Keratinocyte (primary cell): Measurements from ENCODE around the gene THAP2. TPM values are rescaled to one million over a fixed set of nuclear protein-coding genes. Genes with fewer than 3 reads are reported as not detected.

Experiments used
- DNase-seq: peaks from one replicate; pipeline ENCODE4 v3.0.0-alpha.2; 2011; ENCODE audit warnings: low read depth, missing footprints, low spot score
- FAIRE-seq: peaks from 2 replicates; lab custom pipeline; 2011; peaks lifted over from hg19 to GRCh38; lab: Jason Lieb, UNC
- H2AFZ ChIP-seq: 2 replicates; pipeline ENCODE4 v1.6.0; 2012; ENCODE audit warnings: low read length, control low read depth, inconsistent platforms; ENCODE audit not compliant: control insufficient read depth
- H3K27ac ChIP-seq: 2 replicates; pipeline ENCODE4 v1.5.1; 2011; ENCODE audit warnings: low read length; ENCODE audit not compliant: control insufficient read depth, insufficient read depth
- H3K27me3 ChIP-seq: 3 replicates; pipeline ENCODE4 v1.6.0; 2011; ENCODE audit warnings: low read length; ENCODE audit not compliant: control insufficient read depth, insufficient read depth; ENCODE audit errors: extremely low read depth
- H3K36me3 ChIP-seq, 2 experiments: 2 replicates in 1 of 2; 3 replicates in 1 of 2; pipeline ENCODE4 v1.5.1; 2011; ENCODE audit warnings: low read length in 2 of 2, mild to moderate bottlenecking in 1 of 2; ENCODE audit not compliant: control insufficient read depth in 2 of 2, insufficient read depth in 2 of 2; ENCODE audit errors: extremely low read depth in 1 of 2
- H3K4me1 ChIP-seq: 3 replicates; pipeline ENCODE4 v1.5.1; 2011; ENCODE audit warnings: low read length; ENCODE audit not compliant: control insufficient read depth, insufficient read depth; ENCODE audit errors: extremely low read depth
- H3K4me2 ChIP-seq: 3 replicates; pipeline ENCODE4 v1.6.0; 2011; ENCODE audit warnings: low read depth, low read length; ENCODE audit not compliant: control insufficient read depth, insufficient read depth; ENCODE audit errors: extremely low read depth
- H3K4me3 ChIP-seq, 3 experiments: fragments of 200-600 bp in 1 of 3; sonication (generic) in 1 of 3; 2 replicates in 2 of 3; 3 replicates in 1 of 3; pipeline ENCODE4 v1.5.1; 2011 to 2016; ENCODE audit warnings: low read length in 3 of 3, mild to moderate bottlenecking in 3 of 3, control low read depth in 2 of 3, inconsistent platforms in 1 of 3, low read depth in 1 of 3, mixed read lengths in 1 of 3, mixed run types in 1 of 3, moderate library complexity in 1 of 3; ENCODE audit not compliant: control insufficient read depth in 2 of 3, insufficient read depth in 2 of 3; ENCODE audit errors: extremely low read depth in 1 of 3
- H3K79me2 ChIP-seq: 2 replicates; pipeline ENCODE4 v1.6.0; 2012; ENCODE audit warnings: low read length; ENCODE audit not compliant: control insufficient read depth, insufficient read depth
- H3K9ac ChIP-seq: 3 replicates; pipeline ENCODE4 v1.6.0; 2011; ENCODE audit warnings: low read length; ENCODE audit not compliant: control insufficient read depth, insufficient read depth; ENCODE audit errors: extremely low read depth
- H3K9me1 ChIP-seq: 3 replicates; pipeline ENCODE4 v1.6.0; 2011; ENCODE audit warnings: low read length; ENCODE audit not compliant: control insufficient read depth, insufficient read depth; ENCODE audit errors: extremely low read depth
- H3K9me3 ChIP-seq: 2 replicates; pipeline ENCODE4 v1.5.1; 2012; ENCODE audit warnings: low read depth, low read length; ENCODE audit not compliant: control insufficient read depth
- H4K20me1 ChIP-seq: 3 replicates; pipeline ENCODE4 v1.6.0; 2011; ENCODE audit warnings: low read length; ENCODE audit not compliant: control insufficient read depth, insufficient read depth; ENCODE audit errors: extremely low read depth
- EZH2 ChIP-seq: IDR thresholded peaks from one replicate; pipeline ENCODE4 v1.6.1; 2012; ENCODE audit warnings: inconsistent platforms, mild to moderate bottlenecking, low read length, moderate library complexity
- dilution Hi-C: fragments of 300-500 bp; cut with MboI; formaldehyde crosslinking; loops from one replicate; pipeline ENCODE4 v1.7.0; 2020; ENCODE audit warnings: low sequenced_read_pairs; ENCODE audit not compliant: extremely low pct_ligation_motif_present
- polyA plus RNA-seq, 5 experiments: library from polyadenylated mRNA; depleted of rRNA in 3 of 5; stranded (reverse) in 3 of 5; stranded (forward) in 1 of 5; unstranded in 1 of 5; fragments of >200 nt; gene quantifications; 1 replicate in 1 of 5; 2 replicates in 3 of 5; 3 replicates in 1 of 5; pipeline versions ENCODE4 v1.2.1 to v1.2.3, GENCODE V29; 2011 to 2012; ENCODE audit warnings: missing spikeins in 2 of 5, low read depth in 1 of 5, low replicate concordance in 1 of 5
- TF ChIP-seq, protein P1 (sequence below), 3 experiments: IDR thresholded peaks in 1 of 3; conservative IDR thresholded peaks in 1 of 3; optimal IDR thresholded peaks in 1 of 3; 2 replicates in 2 of 3; 3 replicates in 1 of 3; pipeline versions ENCODE3 to v1.5.1; 2011; ENCODE audit warnings: low read length in 3 of 3, mild to moderate bottlenecking in 3 of 3, moderate library complexity in 2 of 3, control low read depth in 1 of 3, inconsistent platforms in 1 of 3; ENCODE audit not compliant: insufficient read depth in 2 of 3; ENCODE audit errors: extremely low read depth in 1 of 3

The THAP2 gene
- polyA plus RNA-seq, 1 donor (not counting 4 experiments of a cell fraction or from before 2014, with no cell fraction given), result 4.4 TPM

DNA sequence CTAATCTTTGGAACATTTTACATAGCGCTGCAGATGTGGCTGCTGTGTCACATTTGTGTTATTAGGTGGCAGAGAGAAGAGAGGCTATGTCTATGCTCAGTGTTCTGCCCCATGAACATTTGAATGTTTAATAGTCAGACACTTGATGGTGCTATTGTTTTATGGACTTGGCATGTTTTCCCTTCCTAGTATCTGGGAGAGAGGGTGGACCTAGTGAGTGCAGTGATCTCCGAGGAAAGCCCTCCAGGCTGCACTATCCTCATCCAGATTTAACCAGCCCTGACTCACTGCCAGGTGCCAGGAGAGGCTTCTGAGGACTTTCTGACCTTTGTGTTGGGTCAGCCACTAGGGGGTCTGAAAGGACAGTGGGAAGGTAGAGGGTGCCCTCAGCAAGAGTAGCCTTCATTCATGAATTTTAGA, 24.8 kb upstream of the THAP2 start:
- H3K4me1 ChIP-seq, result no peaks in the 10 kb centered on the region
- peak overlapping the region; percentile 5 for H3K27ac ChIP-seq
- no peak overlapping the region for H2AFZ ChIP-seq
- TF ChIP-seq EZH2, result no peak
- TF ChIP-seq, protein P1, sequence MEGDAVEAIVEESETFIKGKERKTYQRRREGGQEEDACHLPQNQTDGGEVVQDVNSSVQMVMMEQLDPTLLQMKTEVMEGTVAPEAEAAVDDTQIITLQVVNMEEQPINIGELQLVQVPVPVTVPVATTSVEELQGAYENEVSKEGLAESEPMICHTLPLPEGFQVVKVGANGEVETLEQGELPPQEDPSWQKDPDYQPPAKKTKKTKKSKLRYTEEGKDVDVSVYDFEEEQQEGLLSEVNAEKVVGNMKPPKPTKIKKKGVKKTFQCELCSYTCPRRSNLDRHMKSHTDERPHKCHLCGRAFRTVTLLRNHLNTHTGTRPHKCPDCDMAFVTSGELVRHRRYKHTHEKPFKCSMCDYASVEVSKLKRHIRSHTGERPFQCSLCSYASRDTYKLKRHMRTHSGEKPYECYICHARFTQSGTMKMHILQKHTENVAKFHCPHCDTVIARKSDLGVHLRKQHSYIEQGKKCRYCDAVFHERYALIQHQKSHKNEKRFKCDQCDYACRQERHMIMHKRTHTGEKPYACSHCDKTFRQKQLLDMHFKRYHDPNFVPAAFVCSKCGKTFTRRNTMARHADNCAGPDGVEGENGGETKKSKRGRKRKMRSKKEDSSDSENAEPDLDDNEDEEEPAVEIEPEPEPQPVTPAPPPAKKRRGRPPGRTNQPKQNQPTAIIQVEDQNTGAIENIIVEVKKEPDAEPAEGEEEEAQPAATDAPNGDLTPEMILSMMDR (optimal IDR thresholded peaks at IDR 0.05 in 1 of 3, IDR thresholded peaks at IDR 0.05 in 1 of 3, conservative IDR thresholded peaks at IDR 0.05 in 1 of 3; ENCODE audit: extremely low read depth in 1 of 3, insufficient read depth in 2 of 3, low read length in 3 of 3), result peak in 1 of 3 experiments; percentile 37
- no peak overlapping the region for H3K9ac ChIP-seq
- H3K9me3 ChIP-seq, result no peaks in the 10 kb centered on the region
- peaks cover 18 to 33% of the 10 kb centered on the region in 2 experiments for H3K36me3 ChIP-seq
- FAIRE-seq (no peak), DNase-seq (no peak)
- H3K79me2 ChIP-seq, result peaks cover 8% of the 10 kb centered on the region
- H3K4me3 ChIP-seq, result no peak overlapping the region
- dilution Hi-C loops, result no loop called here
- H4K20me1 ChIP-seq, result no peaks in the 10 kb centered on the region
- no peaks in the 10 kb centered on the region for H3K27me3 ChIP-seq
- no peaks in the 10 kb centered on the region for H3K9me1 ChIP-seq
- no peak overlapping the region for H3K4me2 ChIP-seq

DNA sequence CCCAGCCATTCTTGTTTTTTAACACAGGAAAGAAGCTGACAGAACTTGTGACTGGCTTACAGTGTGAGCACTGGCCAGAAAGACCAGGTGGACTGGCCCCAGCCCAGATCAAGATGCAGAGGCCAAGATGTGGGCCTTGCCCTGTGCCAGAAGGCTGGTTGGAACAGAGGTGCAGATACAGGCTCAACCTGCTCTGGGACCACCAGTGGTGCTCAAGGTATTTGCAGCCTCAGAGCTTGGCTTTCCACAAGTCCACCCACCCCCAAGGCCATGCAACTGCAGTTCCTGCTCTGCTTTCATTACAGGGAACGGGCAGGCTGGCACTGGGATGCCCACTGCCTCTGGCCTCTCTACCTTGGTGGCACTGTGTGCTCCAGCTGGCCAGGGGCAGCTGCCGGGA, 23.8 kb upstream of the THAP2 start:
- H3K27me3 ChIP-seq, result no peaks in the 10 kb centered on the region
- no peak overlapping the region for H3K4me3 ChIP-seq
- H3K36me3 ChIP-seq, result peaks cover 22 to 24% of the 10 kb centered on the region in 2 experiments
- dilution Hi-C loops, result no loop called here
- DNase-seq, result no peak
- no peaks in the 10 kb centered on the region for H4K20me1 ChIP-seq
- H3K9me3 ChIP-seq, result no peaks in the 10 kb centered on the region
- FAIRE-seq, result no peak
- no peak overlapping the region for H3K27ac ChIP-seq
- TF ChIP-seq, protein P1 (optimal IDR thresholded peaks at IDR 0.05 in 1 of 3, IDR thresholded peaks at IDR 0.05 in 1 of 3, conservative IDR thresholded peaks at IDR 0.05 in 1 of 3; ENCODE audit: extremely low read depth in 1 of 3, insufficient read depth in 2 of 3, low read length in 3 of 3), result no peak
- TF ChIP-seq EZH2, result no peak
- peaks cover 8% of the 10 kb centered on the region for H3K79me2 ChIP-seq
- H3K4me2 ChIP-seq, result no peak overlapping the region
- no peak overlapping the region for H2AFZ ChIP-seq
- H3K4me1 ChIP-seq, result no peaks in the 10 kb centered on the region
- H3K9me1 ChIP-seq, result no peaks in the 10 kb centered on the region
- no peak overlapping the region for H3K9ac ChIP-seq
